ENCODE data around the gene LRP10. TPM values are rescaled to one million over a fixed set of nuclear protein-coding genes. Genes with fewer than 3 reads are reported as not detected.

Gene LRP10
- polyA plus RNA-seq, 2 of the 4 experiments (the other 2 are of a cell fraction), result 57.2 to 74.3 TPM

DNA sequence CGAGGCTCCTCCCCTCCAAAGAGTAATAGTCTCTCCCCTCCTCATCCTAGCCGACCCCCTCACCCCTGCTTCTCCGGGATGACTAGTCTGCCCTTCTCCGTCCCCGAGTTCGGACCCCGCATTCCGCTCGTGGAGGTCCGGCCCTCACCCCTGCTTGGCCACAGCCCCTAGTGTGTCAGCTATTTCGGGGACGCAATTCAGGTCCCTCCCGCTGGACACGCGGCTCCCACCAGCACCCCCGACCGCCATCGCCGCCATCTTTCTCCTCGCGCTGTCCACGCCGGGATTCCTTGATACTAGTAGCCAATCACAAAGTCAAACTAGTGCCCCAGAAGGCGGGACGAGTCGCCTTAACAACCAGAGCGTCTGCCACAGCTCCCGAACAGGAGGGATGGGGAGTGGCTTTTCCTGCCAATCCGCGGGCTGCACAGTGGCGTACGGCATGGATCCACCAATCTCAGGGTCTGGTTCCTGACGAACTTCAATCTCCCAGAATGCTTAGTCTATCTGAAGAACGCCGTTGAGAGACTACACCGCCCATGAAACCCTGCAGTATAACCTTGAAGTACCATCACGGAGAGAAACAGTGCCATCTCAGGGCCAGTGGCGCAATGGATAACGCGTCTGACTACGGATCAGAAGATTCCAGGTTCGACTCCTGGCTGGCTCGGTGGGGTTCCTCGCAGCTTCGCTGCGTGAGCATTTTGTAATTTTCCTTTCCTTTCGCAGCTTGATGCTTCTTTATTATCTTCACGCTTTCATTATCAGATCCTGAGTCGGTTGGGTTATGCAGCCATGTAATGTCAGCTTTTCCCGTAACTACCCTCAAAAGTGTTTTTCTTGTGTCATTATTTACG, 57.8 kb downstream of the LRP10 start, which contains the start of gene PRMT5 (continued):
- no peak for TF ChIP-seq FOSB (CRISPR knock-in tag; IDR thresholded peaks at IDR 0.05)
- no peak for TF ChIP-seq ZFP36 (IDR thresholded peaks at IDR 0.05; ENCODE audit: borderline replicate concordance, partially characterized antibody)

DNA sequence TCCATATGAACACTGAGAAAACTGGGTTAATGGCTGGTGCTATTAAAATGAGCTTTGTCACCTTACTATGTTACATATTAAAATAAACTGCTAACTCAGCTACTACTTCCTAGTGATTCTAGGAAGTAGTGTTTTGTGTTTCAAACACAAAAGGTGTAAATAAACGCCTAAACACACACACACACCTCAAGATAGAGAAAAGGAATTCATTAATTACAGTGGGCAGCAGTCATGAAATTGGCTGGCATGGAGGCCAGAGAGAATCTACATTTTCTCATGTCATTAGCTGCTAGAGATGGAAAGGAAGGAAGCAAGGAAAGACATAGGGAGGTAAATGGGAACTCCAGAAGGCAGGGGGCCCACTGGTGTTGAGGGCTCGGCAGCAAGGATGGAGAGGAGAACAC, 58.4 kb downstream of the LRP10 start:
- Histone ChIP-seq H3K27ac (peak overlapping the region; percentile 73 to 85), H3K4me3 (peak overlapping the region; percentile 35), H3K9me3 (no peaks in the 10 kb centered on the region), H3K4me2 (peak overlapping the region; percentile 85), H3K4me1 (peaks cover 22% of the 10 kb centered on the region)
- ATAC-seq, result peak; percentile 4 to 33; a peak in 5 of 6 replicates
- TF ChIP-seq ESRRA (IDR thresholded peaks at IDR 0.05; ENCODE audit: borderline replicate concordance, low read length) (no peak), MAFK (IDR thresholded peaks at IDR 0.05; ENCODE audit: partially characterized antibody) (peak; percentile 92)
- FAIRE-seq, result no peak
- DNase-seq (ENCODE audit: low read depth in 1 of 2, low spot score in 1 of 2), result peak in 1 of 2 experiments; percentile 23
- 0% methylated on average over 2 of the region's 2 CpGs for WGBS (ENCODE audit: missing lambda C conversion rate)
- ChIA-PET CTCF (interaction anchor here (0.6 to 4.5 kb wide), 45 partner anchors 9 to 383 kb away, joined by 3 to 83 read pairs (median 5); partner anchors contain the start of genes AJUBA, CDH24, HAUS4 and OXA1L), POLR2A (interaction anchor here (0.8 to 3.8 kb wide), 14 partner anchors 11 to 340 kb away, joined by 3 to 51 read pairs (median 6); partner anchors contain the start of genes ACIN1, AJUBA, C14orf119 and CDH24)

Small RNA genes lying within 50 kb of the gene (small RNA-seq; reads per million reads assigned to genes)
- 0 reads per million in 6 experiments for gene RF00019

Other genes starting within 250 kb of the LRP10 start
- not detected in 2 replicates for gene OR6J1, start 227.4 kb upstream of the LRP10 start, polyA plus RNA-seq (2011; rRNA removed)
- not detected in 3 replicates for gene OR6J1, start 227.4 kb upstream of the LRP10 start, polyA plus RNA-seq (2017; fragmentation: RNase III; extraction: RNeasy Plus Mini Kit Qiagen cat#74134 plus additional on column Dnase treatment)
- 199 and 247 TPM in 2 replicates for gene OXA1L, start 105.1 kb upstream of the LRP10 start, polyA plus RNA-seq (2011; rRNA removed)
- 126 to 133 TPM (median 132 TPM) in 3 replicates for gene OXA1L, start 105.1 kb upstream of the LRP10 start, polyA plus RNA-seq (2017; fragmentation: RNase III; extraction: RNeasy Plus Mini Kit Qiagen cat#74134 plus additional on column Dnase treatment)
- 86.8 and 104 TPM in 2 replicates for gene SLC7A7, start 56.3 kb upstream of the LRP10 start, polyA plus RNA-seq (2011; rRNA removed)
- 30.1 to 44.2 TPM (median 39.8 TPM) in 3 replicates for gene SLC7A7, start 56.3 kb upstream of the LRP10 start, polyA plus RNA-seq (2017; fragmentation: RNase III; extraction: RNeasy Plus Mini Kit Qiagen cat#74134 plus additional on column Dnase treatment)
- gene MRPL52, start 41.9 kb upstream of the LRP10 start, polyA plus RNA-seq (2011; rRNA removed), result 113 and 116 TPM in 2 replicates
- gene MRPL52, start 41.9 kb upstream of the LRP10 start, polyA plus RNA-seq (2017; fragmentation: RNase III; extraction: RNeasy Plus Mini Kit Qiagen cat#74134 plus additional on column Dnase treatment), result 172 to 173 TPM (median 172 TPM) in 3 replicates
- 1.9 and 2.5 TPM in 2 replicates for gene MMP14, start 35.2 kb upstream of the LRP10 start, polyA plus RNA-seq (2011; rRNA removed)
- 1.1 to 2.0 TPM (median 1.5 TPM) in 3 replicates for gene MMP14, start 35.2 kb upstream of the LRP10 start, polyA plus RNA-seq (2017; fragmentation: RNase III; extraction: RNeasy Plus Mini Kit Qiagen cat#74134 plus additional on column Dnase treatment)
- gene REM2, start 11.5 kb downstream of the LRP10 start, polyA plus RNA-seq (2011; rRNA removed), result 0.29 and 0.31 TPM in 2 replicates
- 0.23 to 0.46 TPM (median 0.29 TPM) in 3 replicates for gene REM2, start 11.5 kb downstream of the LRP10 start, polyA plus RNA-seq (2017; fragmentation: RNase III; extraction: RNeasy Plus Mini Kit Qiagen cat#74134 plus additional on column Dnase treatment)
- 68.0 and 71.7 TPM in 2 replicates for gene RBM23, start 47.4 kb downstream of the LRP10 start, polyA plus RNA-seq (2011; rRNA removed)
- 64.2 to 66.5 TPM (median 65.8 TPM) in 3 replicates for gene RBM23, start 47.4 kb downstream of the LRP10 start, polyA plus RNA-seq (2017; fragmentation: RNase III; extraction: RNeasy Plus Mini Kit Qiagen cat#74134 plus additional on column Dnase treatment)
- gene PRMT5, start 57.6 kb downstream of the LRP10 start, polyA plus RNA-seq (2011; rRNA removed), result 214 and 299 TPM in 2 replicates
- gene PRMT5, start 57.6 kb downstream of the LRP10 start, polyA plus RNA-seq (2017; fragmentation: RNase III; extraction: RNeasy Plus Mini Kit Qiagen cat#74134 plus additional on column Dnase treatment), result 185 to 224 TPM (median 188 TPM) in 3 replicates
- 69.3 and 76.0 TPM in 2 replicates for gene HAUS4, start 85.3 kb downstream of the LRP10 start, polyA plus RNA-seq (2011; rRNA removed)
- 35.9 to 42.6 TPM (median 37.3 TPM) in 3 replicates for gene HAUS4, start 85.3 kb downstream of the LRP10 start, polyA plus RNA-seq (2017; fragmentation: RNase III; extraction: RNeasy Plus Mini Kit Qiagen cat#74134 plus additional on column Dnase treatment)
- gene AJUBA, start 110.8 kb downstream of the LRP10 start, polyA plus RNA-seq (2011; rRNA removed), result 98.0 and 152 TPM in 2 replicates
- 53.4 to 68.0 TPM (median 59.0 TPM) in 3 replicates for gene AJUBA, start 110.8 kb downstream of the LRP10 start, polyA plus RNA-seq (2017; fragmentation: RNase III; extraction: RNeasy Plus Mini Kit Qiagen cat#74134 plus additional on column Dnase treatment)
- 9.7 and 10.1 TPM in 2 replicates for gene C14orf93, start 138.4 kb downstream of the LRP10 start, polyA plus RNA-seq (2011; rRNA removed)
- 5.6 to 6.8 TPM (median 5.7 TPM) in 3 replicates for gene C14orf93, start 138.4 kb downstream of the LRP10 start, polyA plus RNA-seq (2017; fragmentation: RNase III; extraction: RNeasy Plus Mini Kit Qiagen cat#74134 plus additional on column Dnase treatment)
- gene PSMB5, start 163.2 kb downstream of the LRP10 start, polyA plus RNA-seq (2011; rRNA removed), result 283 and 337 TPM in 2 replicates
- gene PSMB5, start 163.2 kb downstream of the LRP10 start, polyA plus RNA-seq (2017; fragmentation: RNase III; extraction: RNeasy Plus Mini Kit Qiagen cat#74134 plus additional on column Dnase treatment), result 352 to 365 TPM (median 363 TPM) in 3 replicates
- not detected in 2 replicates for gene PSMB11, start 170.5 kb downstream of the LRP10 start, polyA plus RNA-seq (2011; rRNA removed)
- not detected in 3 replicates for gene PSMB11, start 170.5 kb downstream of the LRP10 start, polyA plus RNA-seq (2017; fragmentation: RNase III; extraction: RNeasy Plus Mini Kit Qiagen cat#74134 plus additional on column Dnase treatment)
- gene CDH24, start 185.8 kb downstream of the LRP10 start, polyA plus RNA-seq (2011; rRNA removed), result 4.8 and 4.9 TPM in 2 replicates
- 5.0 to 5.3 TPM (median 5.1 TPM) in 3 replicates for gene CDH24, start 185.8 kb downstream of the LRP10 start, polyA plus RNA-seq (2017; fragmentation: RNase III; extraction: RNeasy Plus Mini Kit Qiagen cat#74134 plus additional on column Dnase treatment)
- gene ACIN1, start 223.4 kb downstream of the LRP10 start, polyA plus RNA-seq (2011; rRNA removed), result 126 and 140 TPM in 2 replicates
- gene ACIN1, start 223.4 kb downstream of the LRP10 start, polyA plus RNA-seq (2017; fragmentation: RNase III; extraction: RNeasy Plus Mini Kit Qiagen cat#74134 plus additional on column Dnase treatment), result 144 to 150 TPM (median 147 TPM) in 3 replicates
- 82.5 and 107 TPM in 2 replicates for gene C14orf119, start 223.8 kb downstream of the LRP10 start, polyA plus RNA-seq (2011; rRNA removed)
- 94.8 to 102 TPM (median 99.2 TPM) in 3 replicates for gene C14orf119, start 223.8 kb downstream of the LRP10 start, polyA plus RNA-seq (2017; fragmentation: RNase III; extraction: RNeasy Plus Mini Kit Qiagen cat#74134 plus additional on column Dnase treatment)
- 0.03 TPM in 1 of 2 replicates, not detected in the other for gene CIROP, start 233.2 kb downstream of the LRP10 start, polyA plus RNA-seq (2011; rRNA removed)
- not detected in 3 replicates for gene CIROP, start 233.2 kb downstream of the LRP10 start, polyA plus RNA-seq (2017; fragmentation: RNase III; extraction: RNeasy Plus Mini Kit Qiagen cat#74134 plus additional on column Dnase treatment)
- not detected in 2 replicates for gene CEBPE, start 247.5 kb downstream of the LRP10 start, polyA plus RNA-seq (2011; rRNA removed)
- 0.05 TPM in 1 of 3 replicates, not detected in the others for gene CEBPE, start 247.5 kb downstream of the LRP10 start, polyA plus RNA-seq (2017; fragmentation: RNase III; extraction: RNeasy Plus Mini Kit Qiagen cat#74134 plus additional on column Dnase treatment)

Data from A549 (cell line).